ENCODE measurements around the gene CD52. TPM values are rescaled to one million over a fixed set of nuclear protein-coding genes. Genes with fewer than 3 reads are reported as not detected.

CD52 gene
- polyA plus RNA-seq, 1 donor from 2014 or later: 10,525 TPM

- Mint-ChIP-seq H3K27ac (no peak overlapping the region), H3K27me3 (peaks cover 1% of the 10 kb centered on the region), H3K4me3 (peak overlapping the region in 1 of 4 donors; percentile 47), H3K36me3 (no peaks in the 10 kb centered on the region), H3K4me1 (peaks cover 0 to 1% (median 1%) of the 10 kb centered on the region in 3 donors), H3K9me3 (no peaks in the 10 kb centered on the region)
These were observed 28.7 kb downstream of the CD52 start for GRCh38 chr1:26346274-26347033.

- peak overlapping the region in 1 of 3 donors; percentile 62 for H3K27ac Mint-ChIP-seq
- H3K9me3 Mint-ChIP-seq: no peaks in the 10 kb centered on the region
- no peaks in the 10 kb centered on the region for H3K36me3 Mint-ChIP-seq
- H3K4me1 Mint-ChIP-seq: peaks cover 0 to 1% (median 1%) of the 10 kb centered on the region in 3 donors
- no peak overlapping the region for H3K4me3 Mint-ChIP-seq
- no peaks in the 10 kb centered on the region for H3K27me3 Mint-ChIP-seq
These were observed 31.6 kb downstream of the CD52 start for GRCh38 chr1:26349188-26349876.

GRCh38 chr1:26349877-26350244 is 32.1 kb downstream of the CD52 start:
- Mint-ChIP-seq H3K27ac (peak overlapping the region in 1 of 3 donors; percentile 62), H3K36me3 (no peaks in the 10 kb centered on the region), H3K9me3 (no peaks in the 10 kb centered on the region), H3K4me3 (no peak overlapping the region), H3K27me3 (no peaks in the 10 kb centered on the region), H3K4me1 (peaks cover 0 to 1% (median 1%) of the 10 kb centered on the region in 3 donors)

- H3K4me3 Mint-ChIP-seq: no peak overlapping the region
- peak overlapping the region in 1 of 3 donors; percentile 62 for H3K27ac Mint-ChIP-seq
These were observed 32.6 kb downstream of the CD52 start for GRCh38 chr1:26350343-26350700.

DNA sequence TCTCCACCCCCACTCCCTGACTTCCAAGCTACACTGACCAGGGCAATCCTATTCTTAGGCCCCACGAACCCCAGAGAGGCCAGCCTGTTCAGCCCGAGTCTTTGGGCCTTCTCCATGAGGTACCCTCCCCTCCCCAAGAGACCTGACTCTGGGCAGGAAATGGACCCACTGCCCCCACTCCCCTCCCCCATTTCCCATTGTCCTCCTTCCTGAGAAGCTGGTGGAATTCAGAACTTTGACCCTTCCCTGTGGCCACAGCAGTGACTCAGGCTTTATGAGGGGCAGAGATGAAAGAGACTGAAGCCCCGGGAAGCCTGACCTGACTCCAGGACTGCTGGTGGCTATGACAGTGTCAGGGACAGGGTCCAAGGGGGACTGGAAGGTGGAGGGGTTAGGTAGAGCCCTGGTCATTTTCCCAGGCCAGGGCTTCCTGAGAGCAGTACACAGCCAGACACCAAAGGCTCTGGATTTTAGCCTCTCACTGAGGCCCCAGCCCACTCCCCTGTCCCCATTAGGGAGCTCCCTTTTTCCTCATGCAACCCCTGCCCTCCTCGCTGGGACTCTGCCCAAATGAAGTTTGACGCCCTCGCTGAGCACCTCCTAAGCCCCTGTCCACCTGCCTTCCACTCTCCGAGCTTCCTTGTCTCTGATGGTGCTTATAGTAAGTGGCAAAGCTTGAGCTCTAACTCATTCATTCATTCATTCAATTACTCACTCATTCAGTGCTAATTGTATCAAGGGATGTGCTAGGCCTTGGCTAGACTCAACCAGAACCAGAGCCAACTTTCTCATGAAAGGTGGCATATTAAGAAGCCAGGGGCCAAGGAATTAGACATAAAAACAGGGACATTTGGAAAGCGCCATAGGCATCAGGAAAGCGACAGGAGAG is 33.2 kb downstream of the CD52 start:
- H3K4me3 Mint-ChIP-seq: no peak overlapping the region
- peaks cover 0 to 1% (median 1%) of the 10 kb centered on the region in 3 donors for H3K4me1 Mint-ChIP-seq
- no peak overlapping the region for H3K27ac Mint-ChIP-seq
- H3K36me3 Mint-ChIP-seq: no peaks in the 10 kb centered on the region
- H3K27me3 Mint-ChIP-seq: no peaks in the 10 kb centered on the region
- no peaks in the 10 kb centered on the region for H3K9me3 Mint-ChIP-seq

More at GRCh38 chr1:26350343-26350700, 32.6 kb downstream of the CD52 start:
- no peaks in the 10 kb centered on the region for H3K36me3 Mint-ChIP-seq
- no peaks in the 10 kb centered on the region for H3K27me3 Mint-ChIP-seq
- no peaks in the 10 kb centered on the region for H3K9me3 Mint-ChIP-seq
- peaks cover 0 to 1% (median 1%) of the 10 kb centered on the region in 3 donors for H3K4me1 Mint-ChIP-seq

DNA sequence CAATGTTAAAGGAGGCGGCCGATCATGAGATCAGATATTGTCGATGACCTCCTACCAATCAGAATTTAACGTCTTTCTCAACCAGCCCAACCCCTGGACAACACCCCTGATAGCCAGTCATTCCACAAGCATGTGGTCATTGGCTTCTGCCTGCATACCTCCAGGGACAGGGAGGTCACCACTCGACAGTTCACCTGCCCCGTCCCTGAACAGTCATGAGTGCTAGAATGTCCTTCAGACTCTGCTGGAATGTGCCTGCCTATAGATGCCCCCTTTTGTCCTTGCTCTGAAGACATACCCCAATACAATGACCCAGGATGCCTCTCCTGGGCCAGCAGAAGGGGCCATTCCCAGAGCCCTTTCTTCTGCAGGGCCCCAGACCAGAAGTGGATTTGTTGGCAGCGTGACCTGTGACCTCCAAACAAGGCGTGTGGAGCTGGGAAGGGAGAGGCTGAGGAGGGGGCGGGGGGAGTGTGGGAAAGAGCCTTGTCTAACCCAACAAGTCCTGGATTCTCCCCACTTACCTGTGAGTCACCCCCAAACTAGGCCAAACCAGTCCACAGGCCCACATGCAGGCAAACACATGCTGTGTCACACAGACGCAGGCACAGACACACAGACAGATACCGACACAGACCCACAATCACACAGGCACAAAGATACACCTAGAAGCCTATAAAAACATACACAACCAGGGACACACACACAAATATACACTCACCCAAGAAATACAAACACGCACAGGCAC is 34.0 kb downstream of the CD52 start:
- Mint-ChIP-seq H3K27ac (no peak overlapping the region), H3K36me3 (no peaks in the 10 kb centered on the region), H3K4me1 (no peaks in the 10 kb centered on the region), H3K9me3 (no peaks in the 10 kb centered on the region), H3K4me3 (no peak overlapping the region), H3K27me3 (no peaks in the 10 kb centered on the region)

GRCh38 chr1:26352338-26352679 is 34.6 kb downstream of the CD52 start:
- Mint-ChIP-seq H3K27ac (no peak overlapping the region), H3K9me3 (no peaks in the 10 kb centered on the region), H3K4me3 (no peak overlapping the region), H3K27me3 (peaks cover 2% of the 10 kb centered on the region), H3K36me3 (no peaks in the 10 kb centered on the region), H3K4me1 (no peaks in the 10 kb centered on the region)

- no peaks in the 10 kb centered on the region for H3K9me3 Mint-ChIP-seq
- no peak overlapping the region for H3K27ac Mint-ChIP-seq
- H3K36me3 Mint-ChIP-seq: no peaks in the 10 kb centered on the region
- H3K4me3 Mint-ChIP-seq: no peak overlapping the region
- peaks cover 0 to 2% (median 0%) of the 10 kb centered on the region in 3 donors for H3K4me1 Mint-ChIP-seq
- H3K27me3 Mint-ChIP-seq: peaks cover 2% of the 10 kb centered on the region
These were observed 35.6 kb downstream of the CD52 start for GRCh38 chr1:26353210-26353859.

DNA sequence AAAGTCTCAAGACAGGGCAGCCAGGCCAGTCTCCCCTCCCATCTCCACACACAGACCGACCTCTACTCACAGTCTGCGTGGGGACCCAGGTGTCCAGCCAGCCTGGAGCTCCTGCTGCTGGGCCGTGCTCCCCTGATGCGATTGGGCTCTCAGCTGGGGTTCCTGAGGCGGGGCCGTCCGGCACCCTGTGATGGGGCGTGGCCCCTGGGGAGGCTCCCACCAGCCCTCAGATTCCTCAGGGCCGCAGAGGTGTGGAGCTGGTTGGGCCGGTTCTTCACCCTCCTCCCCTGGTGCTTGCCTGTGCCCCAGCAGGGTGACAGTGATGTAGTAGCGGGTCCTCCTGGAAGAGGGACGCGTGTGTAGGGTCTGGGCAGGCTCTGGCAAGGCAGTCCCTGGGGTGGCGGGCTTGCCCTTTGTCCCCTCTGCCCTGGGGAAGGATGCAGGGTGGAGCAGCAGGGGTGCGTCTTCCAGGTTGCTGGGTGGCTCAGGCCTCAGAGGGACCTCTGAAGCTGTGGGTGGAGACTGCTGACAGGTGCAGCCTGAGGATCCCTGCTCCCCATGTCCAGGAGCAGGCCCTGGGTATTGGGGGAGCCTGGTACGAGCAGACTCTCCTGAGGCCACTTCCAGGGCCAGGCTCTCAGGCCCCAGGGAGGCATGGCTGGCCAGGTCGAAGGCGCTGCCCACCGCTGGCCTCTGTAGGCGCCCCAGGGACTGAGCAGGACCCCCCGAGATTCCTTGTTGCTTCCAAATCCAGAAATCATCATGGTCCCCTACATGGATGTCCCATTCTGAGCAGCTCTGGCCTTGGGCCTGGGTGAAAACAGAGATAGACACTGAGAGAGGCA is 36.4 kb downstream of the CD52 start, which contains the start of gene CRYBG2:
Gene CRYBG2, minus strand, starts transcription at position 155 of the 845 bp plus-strand sequence. CDS start 7,473 bp downstream, outside the sequence.
- Mint-ChIP-seq H3K27ac (no peak within 1 kb of the TSS), H3K27me3 (peaks cover 2% of the 10 kb centered on the region), H3K9me3 (no peaks in the 10 kb centered on the region), H3K4me1 (peaks cover 0 to 4% (median 2%) of the 10 kb centered on the region in 3 donors), H3K36me3 (no peaks in the 10 kb centered on the region), H3K4me3 (no peak within 1 kb of the TSS)

DNA sequence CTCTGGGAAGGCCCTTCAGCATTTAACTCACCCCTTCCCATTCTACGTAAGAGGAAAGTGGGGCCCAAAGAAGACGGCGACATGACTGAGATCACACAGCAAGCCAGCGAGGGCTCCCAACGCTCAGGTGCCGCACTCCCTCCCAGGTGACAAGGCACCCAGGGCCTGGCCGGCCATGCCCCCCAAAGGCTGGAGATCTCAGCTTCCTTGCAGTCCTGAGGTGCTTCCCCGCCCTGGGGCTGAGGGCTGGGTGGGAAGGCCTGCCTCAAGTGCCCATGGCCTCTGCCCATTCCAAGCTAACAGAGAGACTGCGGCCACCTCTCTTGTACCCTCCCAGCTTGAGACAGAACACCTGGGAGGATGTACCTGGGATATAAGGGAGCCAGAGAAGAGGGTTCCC is 37.2 kb downstream of the CD52 start:
- no peak overlapping the region for H3K27ac Mint-ChIP-seq
- peaks cover 0 to 5% (median 4%) of the 10 kb centered on the region in 3 donors for H3K4me1 Mint-ChIP-seq
- peaks cover 2% of the 10 kb centered on the region for H3K27me3 Mint-ChIP-seq
- no peak overlapping the region for H3K4me3 Mint-ChIP-seq
- H3K9me3 Mint-ChIP-seq: no peaks in the 10 kb centered on the region
- H3K36me3 Mint-ChIP-seq: no peaks in the 10 kb centered on the region

DNA sequence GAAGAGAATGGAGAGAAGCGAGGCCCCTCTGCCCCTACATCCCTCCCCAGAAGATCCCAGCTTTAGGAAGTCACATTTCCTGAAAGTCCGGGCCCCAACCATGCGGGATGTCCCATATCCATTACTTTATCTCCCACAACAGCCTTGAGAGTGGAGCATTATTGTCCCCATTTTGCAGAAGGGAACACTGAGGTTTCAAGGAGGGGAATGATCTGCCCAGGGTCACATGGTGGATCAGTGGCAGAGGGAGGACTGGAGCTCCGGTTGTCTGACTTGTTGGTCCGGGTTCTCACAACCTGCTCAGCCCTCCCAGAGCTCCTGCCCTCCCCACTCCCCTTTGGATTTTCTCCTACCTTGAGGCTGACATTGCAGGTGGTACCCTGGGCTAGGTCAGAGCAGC is 38.3 kb downstream of the CD52 start:
- Mint-ChIP-seq H3K27ac (no peak overlapping the region), H3K4me3 (no peak overlapping the region), H3K9me3 (no peaks in the 10 kb centered on the region), H3K4me1 (peaks cover 0 to 9% (median 7%) of the 10 kb centered on the region in 3 donors), H3K36me3 (no peaks in the 10 kb centered on the region), H3K27me3 (peaks cover 13% of the 10 kb centered on the region)

GRCh38 chr1:26357121-26357602 is 39.4 kb downstream of the CD52 start:
- H3K27me3 Mint-ChIP-seq: peaks cover 19% of the 10 kb centered on the region
- peaks cover 3 to 13% (median 7%) of the 10 kb centered on the region in 3 donors for H3K4me1 Mint-ChIP-seq
- no peaks in the 10 kb centered on the region for H3K9me3 Mint-ChIP-seq
- H3K4me3 Mint-ChIP-seq: no peak overlapping the region
- no peaks in the 10 kb centered on the region for H3K36me3 Mint-ChIP-seq
- no peak overlapping the region for H3K27ac Mint-ChIP-seq

Measured in IgD-negative memory B cell (primary cell).